ENCODE measurements around the gene PLA2G4E.

DNA sequence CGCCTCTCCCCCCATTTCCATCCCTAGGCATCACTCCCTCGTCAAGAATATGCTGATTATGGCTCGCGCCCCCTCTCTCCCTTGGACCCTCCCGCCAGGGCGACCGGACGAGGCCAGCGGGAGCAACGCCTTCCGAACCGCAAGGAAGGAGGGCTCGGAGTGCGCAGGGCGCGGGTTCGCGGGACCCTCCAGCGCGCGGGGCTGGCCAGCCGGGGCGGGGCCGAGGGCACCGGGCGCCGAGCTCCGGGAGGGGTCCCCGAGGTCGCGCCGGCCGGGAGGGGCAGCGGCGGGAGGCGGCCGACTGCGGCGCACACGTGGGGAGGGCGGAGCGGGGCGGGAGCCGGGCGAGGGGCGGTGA, 49.0 kb downstream of the PLA2G4E start:
- TF ChIP-seq, protein P1, sequence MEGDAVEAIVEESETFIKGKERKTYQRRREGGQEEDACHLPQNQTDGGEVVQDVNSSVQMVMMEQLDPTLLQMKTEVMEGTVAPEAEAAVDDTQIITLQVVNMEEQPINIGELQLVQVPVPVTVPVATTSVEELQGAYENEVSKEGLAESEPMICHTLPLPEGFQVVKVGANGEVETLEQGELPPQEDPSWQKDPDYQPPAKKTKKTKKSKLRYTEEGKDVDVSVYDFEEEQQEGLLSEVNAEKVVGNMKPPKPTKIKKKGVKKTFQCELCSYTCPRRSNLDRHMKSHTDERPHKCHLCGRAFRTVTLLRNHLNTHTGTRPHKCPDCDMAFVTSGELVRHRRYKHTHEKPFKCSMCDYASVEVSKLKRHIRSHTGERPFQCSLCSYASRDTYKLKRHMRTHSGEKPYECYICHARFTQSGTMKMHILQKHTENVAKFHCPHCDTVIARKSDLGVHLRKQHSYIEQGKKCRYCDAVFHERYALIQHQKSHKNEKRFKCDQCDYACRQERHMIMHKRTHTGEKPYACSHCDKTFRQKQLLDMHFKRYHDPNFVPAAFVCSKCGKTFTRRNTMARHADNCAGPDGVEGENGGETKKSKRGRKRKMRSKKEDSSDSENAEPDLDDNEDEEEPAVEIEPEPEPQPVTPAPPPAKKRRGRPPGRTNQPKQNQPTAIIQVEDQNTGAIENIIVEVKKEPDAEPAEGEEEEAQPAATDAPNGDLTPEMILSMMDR (IDR thresholded peaks at IDR 0.05) = no peak
- TF ChIP-seq ZFX (IDR thresholded peaks at IDR 0.05; ENCODE audit: borderline replicate concordance) = no peak

All from 22Rv1 (cell line).